ENCODE measurements around the gene WNT4.

DNA sequence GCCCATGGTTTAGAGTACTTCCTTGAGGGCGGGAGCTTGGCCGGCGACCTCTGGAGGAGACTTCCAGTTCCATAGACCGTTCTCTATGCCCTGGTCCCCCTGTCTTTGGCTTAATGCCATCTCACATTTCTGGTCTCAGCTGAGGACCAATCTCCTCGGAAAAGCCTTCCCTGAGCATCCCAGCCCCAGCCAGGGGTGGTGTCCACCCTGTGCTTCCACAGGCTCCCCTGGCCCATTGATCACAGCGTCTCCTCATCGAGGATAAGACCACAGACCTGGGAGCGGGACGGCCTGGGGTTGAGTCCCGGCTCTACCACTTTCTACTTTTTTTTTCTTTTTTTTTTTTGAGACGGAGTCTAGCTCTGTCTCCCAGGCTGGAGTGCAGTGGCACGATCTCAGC lies 14.5 kb downstream of the WNT4 start:
- TF ChIP-seq ZFP30 (CRISPR knock-in tag; IDR thresholded peaks at IDR 0.05) (no peak), SNAI2 (CRISPR knock-in tag; IDR thresholded peaks at IDR 0.05) (no peak), ARNTL (CRISPR knock-in tag; IDR thresholded peaks at IDR 0.05; ENCODE audit: borderline replicate concordance, low read depth) (no peak), ZNF70 (CRISPR knock-in tag; IDR thresholded peaks at IDR 0.05) (no peak), ZNF8 (CRISPR knock-in tag; IDR thresholded peaks at IDR 0.05) (no peak), PPARA (CRISPR knock-in tag; IDR thresholded peaks at IDR 0.05; ENCODE audit: borderline replicate concordance) (no peak), PATZ1 (CRISPR knock-in tag; IDR thresholded peaks at IDR 0.05; ENCODE audit: borderline replicate concordance) (no peak), RARB (CRISPR knock-in tag; IDR thresholded peaks at IDR 0.05) (no peak), TCF4 (CRISPR knock-in tag; IDR thresholded peaks at IDR 0.05; ENCODE audit: borderline replicate concordance) (no peak), ZFP3 (CRISPR knock-in tag; IDR thresholded peaks at IDR 0.05) (no peak), TOX (CRISPR knock-in tag; IDR thresholded peaks at IDR 0.05; ENCODE audit: borderline replicate concordance) (no peak)

Data from SK-N-SH treated with all-trans-retinoic acid at 6 μM for 48 hours (cell line).